PC-9 (cell line): ENCODE measurements around the gene RNASE4. TPM values are rescaled to one million over a fixed set of nuclear protein-coding genes. Genes with fewer than 3 reads are reported as not detected.

Experiments used
- Bru-seq: library from RNA; stranded (reverse); fragments of 400-500 nt; gene quantifications from one replicate; lab custom pipeline; 2021; lab: Mats Ljungman, UMichigan
- BruChase-seq, 2 experiments: library from RNA; stranded (reverse); fragments of 400-500 nt; gene quantifications; one replicate each; lab custom pipeline; 2021; lab: Mats Ljungman, UMichigan
- BruUV-seq: library from RNA; stranded (reverse); fragments of 400-500 nt; replicated peaks from 2 replicates; lab custom pipeline; 2021; lab: Mats Ljungman, UMichigan
- CTCF ChIA-PET: fragments of 300-600 bp; sonication (Branson Sonifier 250); formaldehyde crosslinking; loops from one replicate; lab custom pipeline; 2022; ENCODE audit warnings: antibody characterized with exemption; lab: Charles Lee
- POLR2A ChIA-PET: fragments of 300-600 bp; sonication (Branson Sonifier 250); formaldehyde crosslinking; loops from one replicate; lab custom pipeline; 2022; ENCODE audit warnings: antibody characterized with exemption; ENCODE audit not compliant: unreplicated experiment; lab: Charles Lee
- DNase-seq, 2 experiments: peaks; one replicate each; pipeline versions ENCODE4 v3.0.0 to v3.0.0-alpha.2; 2015 to 2022; ENCODE audit warnings: mixed read lengths in 1 of 2
- H2AFZ ChIP-seq: fragments of 200-600 bp; sonication (generic); 2 replicates; pipeline ENCODE4 v1.8.1; 2017; ENCODE audit warnings: antibody characterized with exemption
- H3F3A ChIP-seq: fragments of 200-600 bp; sonication (generic); 2 replicates; pipeline ENCODE4 v1.8.1; 2017; ENCODE audit warnings: antibody characterized with exemption, mild to moderate bottlenecking, low read depth; ENCODE audit not compliant: insufficient read depth
- H3K27ac ChIP-seq: fragments of 200-600 bp; sonication (generic); 2 replicates; pipeline ENCODE4 v1.6.1; 2016; ENCODE audit warnings: mixed run types
- H3K27me3 ChIP-seq: fragments of 200-600 bp; sonication (generic); 2 replicates; pipeline ENCODE4 v1.6.1; 2016; ENCODE audit warnings: low read depth, mixed run types; ENCODE audit not compliant: insufficient read depth
- H3K36me3 ChIP-seq: fragments of 200-600 bp; sonication (generic); 2 replicates; pipeline ENCODE4 v1.6.1; 2016; ENCODE audit warnings: low read depth, mixed run types
- H3K4me1 ChIP-seq: fragments of 200-600 bp; sonication (generic); replicated peaks from 2 replicates; pipeline ENCODE4 v1.6.1; 2016; ENCODE audit warnings: mixed run types; ENCODE audit not compliant: insufficient read depth
- H3K4me2 ChIP-seq: fragments of 200-600 bp; sonication (generic); 2 replicates; pipeline ENCODE4 v1.6.1; 2017; ENCODE audit warnings: mixed run types
- H3K4me3 ChIP-seq: fragments of 200-600 bp; sonication (generic); 2 replicates; pipeline ENCODE4 v1.6.1; 2016; ENCODE audit warnings: mixed run types
- H3K79me2 ChIP-seq: fragments of 200-600 bp; sonication (generic); 2 replicates; pipeline ENCODE4 v1.6.1; 2017; ENCODE audit warnings: low read depth, mixed run types
- H3K9me2 ChIP-seq: fragments of 200-600 bp; sonication (generic); 2 replicates; pipeline ENCODE4 v1.8.1; 2017; ENCODE audit warnings: mild to moderate bottlenecking; ENCODE audit not compliant: insufficient read depth
- H3K9me3 ChIP-seq: fragments of 200-600 bp; sonication (generic); 2 replicates; pipeline ENCODE4 v1.8.1; 2016; ENCODE audit warnings: low read depth; ENCODE audit not compliant: insufficient read depth
- H4K20me1 ChIP-seq: fragments of 200-600 bp; sonication (generic); 2 replicates; pipeline ENCODE4 v1.8.1; 2017; ENCODE audit not compliant: insufficient read depth
- CTCF ChIP-seq: fragments of 200-600 bp; sonication (generic); conservative IDR thresholded peaks from 2 replicates; pipeline ENCODE4 v1.6.1; 2017; ENCODE audit warnings: mixed run types, antibody characterized with exemption, mild to moderate bottlenecking, moderate library complexity
- EZH2 ChIP-seq: fragments of 200-600 bp; sonication (generic); IDR thresholded peaks from 2 replicates; pipeline ENCODE4 v1.8.0; 2017; ENCODE audit warnings: antibody characterized with exemption, low read depth
- intact Hi-C: fragments of 100-400 bp; cut with micrococcal nuclease; formaldehyde crosslinking; loops from one replicate; pipeline ENCODE4 v1.10.0; 2022; ENCODE audit not compliant: unreplicated experiment
- long read RNA-seq: library from polyadenylated mRNA; stranded (forward); transcript quantifications from one replicate; pipeline ENCODE4 v2.0.0, GENCODE V29; 2022
- total RNA-seq: library from RNA; stranded (reverse); gene quantifications from 2 replicates; pipeline ENCODE4 v1.2.3, GENCODE V29; 2021

RNASE4 gene, protein sequence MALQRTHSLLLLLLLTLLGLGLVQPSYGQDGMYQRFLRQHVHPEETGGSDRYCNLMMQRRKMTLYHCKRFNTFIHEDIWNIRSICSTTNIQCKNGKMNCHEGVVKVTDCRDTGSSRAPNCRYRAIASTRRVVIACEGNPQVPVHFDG
- 2.0 and 4.0 TPM in 2 replicates for total RNA-seq
- Bru-seq, nascent RNA, result percentile 25 among the genes with signal in this experiment
- BruChase-seq, experiment 1, labeled RNA remaining after a 2-hour chase, result percentile 10 among the genes with signal in this experiment
- BruChase-seq, experiment 2, labeled RNA remaining after a 6-hour chase, result percentile 33 among the genes with signal in this experiment
- long read RNA-seq, transcript RNASE4-203 (2 exons, 2,520 nt), result major isoform, 8 of 8 reads
- long read RNA-seq, partial matches to known transcripts, result 0 of 8 reads
- long read RNA-seq, other reads (novel, unspliced or antisense), result 0 of 8 reads

DNA sequence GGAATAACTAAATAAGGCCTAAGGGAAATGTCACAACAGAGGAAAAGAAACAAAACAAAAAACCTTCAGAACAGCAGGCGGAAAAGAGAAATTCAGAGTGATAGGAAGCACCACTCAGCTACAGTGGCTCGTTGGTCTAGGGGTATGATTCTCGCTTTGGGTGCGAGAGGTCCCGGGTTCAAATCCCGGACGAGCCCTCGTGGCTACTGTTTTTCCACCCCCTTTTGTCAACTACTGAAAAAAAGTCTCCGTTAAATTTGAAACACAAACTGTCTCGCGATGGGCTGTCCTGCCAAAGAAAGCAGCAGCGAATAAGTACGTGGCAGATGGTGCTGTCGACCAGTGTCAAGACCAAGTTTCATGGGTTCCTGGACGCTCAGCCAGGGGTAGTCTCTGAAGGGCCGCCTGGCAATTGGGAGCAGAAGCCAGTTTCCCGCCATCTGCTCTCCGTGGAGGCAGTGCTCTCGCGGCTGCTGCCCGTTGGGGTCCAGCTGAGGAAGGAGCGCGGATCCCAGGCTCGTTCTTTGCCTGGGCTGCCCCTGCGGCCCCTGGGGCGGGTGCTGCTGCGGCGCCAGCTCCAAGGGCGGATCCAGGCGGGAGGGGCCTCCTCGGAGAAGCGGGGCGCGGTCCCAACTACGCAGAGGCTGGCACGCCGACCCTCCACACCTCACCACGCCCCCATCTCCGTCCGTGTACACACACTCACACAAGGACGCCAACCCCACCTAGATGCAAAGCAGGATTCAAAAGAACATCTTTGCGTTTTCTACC lies at the start of gene RNASE4:
Gene RNASE4 (plus strand): TSS at position 670 of the 771 bp plus-strand sequence. CDS start 14,812 bp downstream, outside the sequence.
- BruUV-seq, result no TSS peak
- H3K4me1 ChIP-seq, result peaks cover 21% of the 10 kb centered on the region
- peak within 1 kb of the TSS; percentile 95 for H3K4me2 ChIP-seq
- ChIA-PET CTCF (no interaction called here), POLR2A (interaction anchor here (0.6 to 0.7 kb wide), 4 partner anchors 188 to 289 kb away, joined by 3 to 4 read pairs (median 3); no protein-coding TSS in a partner anchor)
- no peaks in the 10 kb centered on the region for H3K9me3 ChIP-seq
- peaks cover 41% of the 10 kb centered on the region; the same call in 1 of the 2 replicates for H3F3A ChIP-seq
- H3K9me2 ChIP-seq, result no peaks in the 10 kb centered on the region
- H3K36me3 ChIP-seq, result no peaks in the 10 kb centered on the region
- H3K27ac ChIP-seq, result peak within 1 kb of the TSS; percentile 82
- intact Hi-C loops, result loop anchor here (2.0 to 5.0 kb wide), 2 partner anchors 272 to 357 kb away; partner anchors contain the start of gene TEP1
- H4K20me1 ChIP-seq, result no peaks in the 10 kb centered on the region
- DNase-seq, result peak; percentile 66 to 75
- peak within 1 kb of the TSS; percentile 75 for H3K4me3 ChIP-seq
- H2AFZ ChIP-seq, result peak within 1 kb of the TSS; percentile 84
- TF ChIP-seq EZH2 (no peak), CTCF (no peak)
- H3K27me3 ChIP-seq, result no peaks in the 10 kb centered on the region
- H3K79me2 ChIP-seq, result no peaks in the 10 kb centered on the region

- no peaks in the 10 kb centered on the region for H3K9me3 ChIP-seq
- POLR2A ChIA-PET, result no interaction called here
Measured at GRCh38 chr14:20641591-20641990, 42.8 kb upstream of the RNASE4 start, which contains the start of gene OR6S1. Gene OR6S1, minus strand, starts transcription at chr14:20641691. Its CDS starts 0 bp downstream, at chr14:20641691.

More at GRCh38 chr14:20641591-20641990, 42.8 kb upstream of the RNASE4 start, which contains the start of gene OR6S1:
- Histone ChIP-seq H3K4me2 (no peak within 1 kb of the TSS), H4K20me1 (no peaks in the 10 kb centered on the region), H3K4me1 (no peaks in the 10 kb centered on the region), H3K79me2 (no peaks in the 10 kb centered on the region), H3K36me3 (no peaks in the 10 kb centered on the region), H3K27me3 (no peaks in the 10 kb centered on the region), H2AFZ (no peak within 1 kb of the TSS), H3K9me2 (no peaks in the 10 kb centered on the region), H3K4me3 (no peak within 1 kb of the TSS), H3F3A (no peaks in the 10 kb centered on the region), H3K27ac (no peak within 1 kb of the TSS)
- CTCF ChIA-PET, result no interaction called here
- no TSS peak for BruUV-seq
- intact Hi-C loops, result no loop called here
- DNase-seq, result no peak
- no peak for TF ChIP-seq EZH2
- TF ChIP-seq CTCF, result no peak
